GM19328 (cell line): ENCODE results near the gene CLEC2A.
"Not testable (repeated sequence)": the region's sequence is repeated elsewhere in the genome, so short reads cannot be mapped to it uniquely, and the experiment has no call there.

Experiments
- ATAC-seq: cut with Tn5 transposase; IDR thresholded peaks from one replicate; pipeline ENCODE4 v1.9.1; 2021; ENCODE audit warnings: mild to moderate bottlenecking, moderate library complexity; ENCODE audit not compliant: unreplicated experiment

The CLEC2A gene, protein sequence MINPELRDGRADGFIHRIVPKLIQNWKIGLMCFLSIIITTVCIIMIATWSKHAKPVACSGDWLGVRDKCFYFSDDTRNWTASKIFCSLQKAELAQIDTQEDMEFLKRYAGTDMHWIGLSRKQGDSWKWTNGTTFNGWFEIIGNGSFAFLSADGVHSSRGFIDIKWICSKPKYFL

DNA sequence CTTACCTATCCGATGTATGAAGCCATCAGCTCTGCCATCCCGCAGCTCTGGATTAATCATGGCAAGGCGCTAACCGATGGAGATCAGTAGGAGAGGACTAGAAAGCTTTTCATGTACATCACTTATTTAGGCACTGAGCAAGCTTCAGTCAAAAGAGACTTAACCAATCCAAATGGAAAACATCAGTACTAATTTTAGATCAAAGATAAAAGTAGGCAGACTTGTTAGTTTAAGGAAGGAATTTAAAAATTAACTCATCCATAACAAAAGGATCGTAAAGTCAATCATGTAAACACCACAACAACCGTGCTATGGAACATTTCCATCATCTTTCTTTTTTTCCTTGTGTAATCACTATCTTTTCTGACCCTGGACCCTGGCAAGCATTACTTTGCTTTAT lies at the start of gene CLEC2A:
Gene CLEC2A (minus strand): TSS at position 101 of the 400 bp plus-strand sequence. CDS start 41 bp downstream, at position 60.
- ATAC-seq: no peak

DNA sequence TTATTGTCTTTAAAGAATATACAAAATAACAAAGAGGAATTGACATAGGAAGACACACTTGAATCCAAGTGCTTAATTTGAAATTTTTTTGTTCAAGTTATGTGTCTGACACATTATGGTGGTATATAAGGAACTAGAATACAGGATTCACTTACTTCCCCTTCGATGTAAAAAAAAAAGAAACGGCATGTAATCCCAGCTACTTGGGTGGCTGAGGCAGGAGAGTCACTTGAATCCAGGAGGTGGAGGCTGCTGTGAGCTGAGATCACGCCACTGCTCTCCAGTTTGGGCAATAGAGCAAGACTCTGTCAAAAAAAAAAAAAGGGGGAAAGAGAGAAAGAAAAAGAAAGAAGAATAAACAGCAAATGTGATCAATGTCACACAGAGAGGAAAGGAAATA lies 48.0 kb upstream of the CLEC2A start:
- no peak for ATAC-seq

DNA sequence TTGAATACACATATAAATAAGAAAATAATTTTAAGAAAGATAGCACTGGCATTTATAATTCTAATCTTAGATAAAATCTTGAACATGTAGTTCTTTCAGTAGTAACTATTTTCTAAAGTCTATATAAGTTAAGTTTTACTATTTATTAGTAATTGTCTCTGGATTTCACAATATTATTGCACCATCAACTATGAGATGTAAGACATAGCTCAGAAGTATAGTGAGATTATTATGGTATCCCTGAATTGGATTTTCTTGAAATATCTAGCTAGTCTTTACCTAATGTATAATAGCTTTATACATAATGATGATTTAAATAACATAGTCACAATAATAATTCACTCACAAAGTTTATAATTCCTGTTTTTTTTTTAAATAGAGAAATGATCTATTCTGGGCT lies 45.7 kb upstream of the CLEC2A start:
- no peak for ATAC-seq

DNA sequence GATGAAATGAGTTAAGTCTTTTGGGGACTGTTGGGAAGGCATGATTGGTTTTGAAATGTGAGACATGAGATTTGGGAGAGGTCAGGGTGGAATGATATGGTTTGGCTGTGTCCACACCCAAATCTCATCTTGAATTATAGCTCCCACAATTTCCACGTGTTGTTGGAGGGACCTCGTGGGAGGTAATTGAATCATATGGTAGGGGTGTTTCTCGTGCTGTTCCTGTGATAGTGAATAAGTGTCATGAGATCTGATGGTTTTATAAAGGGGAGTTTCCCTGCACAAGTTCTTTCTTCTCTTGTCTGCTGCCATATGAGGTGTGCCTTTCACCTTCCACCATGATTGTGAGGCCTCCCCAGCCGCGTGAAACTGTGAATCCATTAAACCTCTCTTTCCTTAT lies 44.5 kb upstream of the CLEC2A start:
- ATAC-seq: not testable (repeated sequence)

DNA sequence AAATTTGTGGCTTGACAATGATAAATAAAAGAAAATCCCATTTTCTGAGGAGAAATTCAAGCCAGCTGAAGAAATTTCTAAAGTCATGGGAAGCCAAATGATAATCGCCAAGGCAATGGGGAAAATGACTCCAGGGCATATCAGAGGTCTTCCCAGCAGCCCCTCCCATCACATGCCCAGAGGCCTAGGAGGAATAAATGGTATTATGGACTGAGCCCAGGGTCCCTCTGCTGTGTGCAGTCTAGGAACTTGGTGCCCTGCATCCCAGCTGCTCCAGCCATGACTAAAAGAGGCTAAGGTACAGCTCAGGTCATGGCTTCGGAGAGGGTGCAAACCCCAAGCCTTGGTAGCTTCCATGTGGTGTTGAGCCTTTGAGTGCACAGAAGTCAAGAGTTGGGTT lies 43.4 kb upstream of the CLEC2A start:
- no peak for ATAC-seq

DNA sequence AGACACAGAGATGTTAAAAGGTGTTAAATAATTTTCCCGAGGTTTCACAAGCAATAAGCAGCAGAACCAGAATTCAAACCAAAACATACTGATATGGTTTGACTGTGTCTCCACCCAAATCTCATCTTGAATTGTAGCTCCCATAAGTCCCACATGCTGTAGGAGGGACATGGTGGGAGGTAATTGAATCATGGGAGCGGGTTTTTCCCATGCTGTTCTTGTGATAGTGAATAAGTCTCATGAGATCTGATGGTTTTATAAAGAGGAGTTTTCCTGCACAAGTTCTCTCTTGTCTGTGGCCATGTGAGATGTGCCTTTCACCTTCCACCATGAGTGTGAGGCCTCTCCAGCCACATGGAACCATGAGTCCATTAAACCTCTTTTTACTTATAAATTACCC lies 42.6 kb upstream of the CLEC2A start:
- not testable (repeated sequence) for ATAC-seq

DNA sequence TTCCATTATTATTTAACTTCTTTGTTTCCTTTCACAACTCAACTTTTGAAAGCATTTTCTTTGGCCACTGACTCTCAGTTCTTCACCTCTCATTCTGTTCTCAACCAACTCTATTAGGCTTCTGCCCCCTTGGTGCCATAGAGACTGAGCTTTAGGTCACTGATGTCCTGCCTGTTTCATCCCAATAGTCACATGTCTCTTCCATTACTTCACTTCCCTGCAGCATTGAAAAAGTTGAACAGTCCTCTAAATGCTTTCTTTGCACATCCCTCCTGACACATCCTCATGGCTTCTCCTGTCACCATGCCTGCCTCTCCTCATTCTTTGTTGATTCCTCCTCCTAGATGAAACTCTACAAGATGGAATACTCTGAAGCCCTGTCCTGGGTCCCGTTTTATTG lies 41.8 kb upstream of the CLEC2A start:
- no peak for ATAC-seq

DNA sequence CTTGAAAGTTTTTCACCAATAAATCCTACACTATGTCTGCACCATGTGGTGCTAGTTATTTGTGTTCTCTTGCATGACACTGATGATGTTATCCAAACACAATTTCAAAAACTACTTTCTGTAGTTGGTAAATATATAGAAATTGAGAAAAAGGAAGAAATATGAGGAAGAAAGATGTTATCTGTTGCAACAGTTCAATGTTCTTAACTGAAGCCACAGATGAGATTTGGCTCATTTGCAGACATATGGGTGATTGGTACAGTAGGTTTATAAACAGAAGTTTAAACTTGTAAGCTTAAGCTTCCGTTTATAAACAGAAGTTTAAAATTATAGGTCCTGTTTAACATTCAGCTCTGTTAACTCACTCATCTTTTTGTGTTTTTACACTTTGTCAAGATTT lies 39.0 kb upstream of the CLEC2A start, which contains the start of gene CLEC12A:
Gene CLEC12A (plus strand): TSS at position 229 of the 400 bp plus-strand sequence. CDS start 188 bp downstream, outside the sequence.
- ATAC-seq: no peak

DNA sequence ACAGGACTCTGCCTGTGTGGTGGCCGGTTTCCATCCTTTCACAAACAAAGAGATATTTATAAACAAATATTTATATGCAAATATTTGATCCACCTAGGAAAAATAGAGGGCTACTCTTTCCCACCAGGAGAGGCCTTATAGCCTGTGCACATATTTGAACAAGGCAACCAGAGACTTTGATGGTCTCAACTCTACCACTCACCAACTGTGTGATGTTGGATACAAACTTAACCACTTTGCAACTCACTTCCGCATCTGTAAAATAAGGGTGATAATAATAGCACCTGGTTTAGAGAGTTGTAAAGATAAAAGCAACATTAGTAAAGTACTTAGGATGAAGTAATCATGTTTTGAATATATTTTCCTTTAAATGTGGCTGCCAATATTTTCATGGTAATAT lies 37.5 kb upstream of the CLEC2A start:
- ATAC-seq: no peak

DNA sequence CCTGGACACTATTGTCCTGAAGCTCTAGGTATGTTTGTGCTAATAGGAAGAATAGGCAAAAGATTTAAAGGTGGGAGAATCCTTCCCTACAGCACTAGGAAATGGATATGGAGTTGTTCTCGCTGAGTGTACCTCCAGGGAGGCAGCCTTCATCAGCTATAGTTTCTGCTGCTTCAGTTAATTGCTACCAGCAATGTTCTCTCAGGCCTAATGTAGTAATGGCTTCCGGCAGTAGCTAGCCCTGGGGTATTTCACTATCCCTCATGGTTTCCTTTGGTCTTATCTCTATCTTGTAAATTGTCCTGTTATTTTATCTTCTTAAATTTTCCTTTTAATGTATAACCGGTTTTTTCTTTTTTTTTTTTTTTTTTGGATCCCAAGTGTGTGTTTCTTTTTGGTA lies 29.7 kb upstream of the CLEC2A start:
- no peak for ATAC-seq

DNA sequence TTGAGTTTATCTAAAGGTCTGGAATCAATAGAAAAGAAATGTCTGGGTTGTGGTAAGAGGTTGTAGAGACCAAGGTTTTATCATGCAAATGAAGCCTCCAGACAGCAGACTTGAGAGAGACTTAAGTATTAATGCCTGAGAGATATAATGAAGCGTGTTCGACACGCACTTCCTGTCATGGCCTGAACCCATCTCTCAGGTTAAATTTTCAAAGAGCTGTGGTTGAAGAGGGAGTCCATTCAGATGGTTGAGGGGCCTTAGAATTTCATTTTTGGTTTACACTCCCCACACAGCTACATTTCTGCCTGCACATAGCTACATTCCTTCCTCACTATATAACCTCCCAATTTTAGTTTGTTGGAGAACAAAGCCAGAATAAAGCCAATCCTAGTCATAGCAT lies 28.9 kb upstream of the CLEC2A start:
- ATAC-seq: no peak

DNA sequence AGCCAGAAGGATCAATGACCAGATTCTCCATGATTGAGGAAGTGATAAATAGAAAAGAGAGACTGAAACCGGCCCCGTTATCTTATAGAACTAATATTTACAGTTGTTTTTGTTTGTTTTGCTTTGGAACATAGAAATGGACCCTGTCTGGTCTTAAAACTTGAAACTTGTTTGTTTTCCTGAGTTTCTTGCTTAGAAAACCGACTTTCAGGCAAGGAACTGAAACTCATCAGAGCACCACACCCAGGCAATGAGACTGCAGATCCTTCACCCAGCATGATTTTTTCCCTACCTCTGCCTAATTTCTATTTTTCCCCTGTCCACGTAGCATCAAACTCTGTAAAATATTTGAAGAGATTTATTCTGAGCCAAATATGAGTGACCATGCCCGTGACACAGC lies 28.4 kb upstream of the CLEC2A start:
- no peak for ATAC-seq

DNA sequence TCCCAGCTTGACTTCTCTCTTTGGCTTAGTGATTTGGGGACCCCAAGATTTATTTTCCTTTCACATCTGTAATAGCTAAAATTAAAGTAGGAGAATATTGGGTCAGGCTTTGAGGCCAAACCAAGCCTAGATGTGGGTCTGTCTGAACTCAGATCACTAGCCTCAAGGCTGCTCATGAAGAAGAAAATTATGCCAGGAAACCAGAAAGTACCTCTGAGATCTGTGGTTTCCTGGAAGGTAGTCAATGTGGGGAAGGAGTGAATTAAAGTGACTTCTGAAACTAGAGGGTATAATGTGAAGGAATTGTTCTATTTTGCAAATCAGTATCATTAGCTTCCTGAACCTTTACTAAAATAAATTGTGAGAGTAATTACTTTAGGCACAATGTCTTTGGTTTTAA lies 25.7 kb upstream of the CLEC2A start:
- ATAC-seq: no peak

DNA sequence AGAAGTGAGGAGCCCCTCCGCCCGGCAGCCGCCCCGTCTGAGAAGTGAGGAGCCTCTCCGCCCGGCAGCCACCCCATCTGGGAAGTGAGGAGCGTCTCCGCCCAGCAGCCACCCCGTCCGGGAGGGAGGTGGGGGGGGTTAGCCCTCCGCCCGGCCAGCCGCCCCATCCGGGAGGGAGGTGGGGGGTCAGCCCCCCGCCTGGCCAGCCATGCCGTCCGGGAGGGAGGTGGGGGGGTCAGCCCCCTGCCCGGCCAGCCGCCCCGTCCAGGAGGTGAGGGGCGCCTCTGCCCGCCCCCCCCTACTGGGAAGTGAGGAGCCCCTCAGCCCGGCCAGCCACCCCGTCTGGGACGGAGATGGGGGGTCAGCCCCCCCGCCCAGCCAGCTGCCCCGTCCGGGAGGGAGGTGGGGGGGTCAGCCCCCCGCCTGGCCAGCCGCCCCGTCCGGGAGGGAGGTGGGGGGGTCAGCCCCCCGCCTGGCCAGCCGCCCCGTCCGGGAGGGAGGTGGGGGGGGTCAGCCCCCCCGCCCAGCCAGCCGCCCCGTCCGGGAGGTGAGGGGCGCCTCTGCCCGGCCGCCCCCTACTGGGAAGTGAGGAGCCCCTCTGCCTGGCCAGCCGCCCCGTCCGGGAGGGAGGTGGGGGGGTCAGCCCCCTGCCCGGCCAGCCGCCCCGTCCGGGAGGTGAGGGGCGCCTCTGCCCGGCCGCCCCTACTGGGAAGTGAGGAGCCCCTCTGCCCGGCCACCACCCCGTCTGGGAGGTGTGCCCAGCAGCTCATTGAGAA lies 21.0 kb upstream of the CLEC2A start:
- not testable (repeated sequence) for ATAC-seq

DNA sequence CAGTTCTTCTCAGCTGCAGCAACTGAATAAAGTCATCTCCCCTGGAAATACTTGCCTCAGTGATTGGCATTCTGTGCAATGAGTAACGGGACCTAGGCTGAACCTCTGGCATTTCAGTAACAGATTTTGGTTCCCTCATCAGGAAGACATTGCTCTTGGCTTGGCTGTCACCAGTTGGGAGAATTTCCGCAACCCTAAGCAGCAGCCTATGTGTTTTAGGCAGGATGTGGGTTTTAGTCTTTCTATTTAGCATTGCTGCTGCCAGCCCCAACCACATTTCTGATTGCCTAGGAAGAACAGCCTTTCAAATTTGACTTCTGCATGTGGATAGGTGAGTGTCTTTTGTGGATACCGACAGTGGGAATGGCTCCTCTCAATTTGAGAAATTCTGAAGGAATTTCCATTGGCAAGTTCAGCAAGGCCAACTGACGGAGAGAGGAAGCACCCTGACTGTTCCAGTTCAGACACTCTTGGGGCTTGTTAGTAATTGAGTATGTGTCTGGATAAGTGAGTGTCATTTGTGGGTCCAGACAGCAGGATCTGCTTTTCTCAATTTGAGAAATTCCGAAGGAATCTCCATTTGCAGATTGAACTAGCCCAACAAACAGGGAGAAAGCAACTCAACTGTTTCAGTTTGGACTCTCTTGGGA lies 19.0 kb upstream of the CLEC2A start:
- no peak for ATAC-seq

DNA sequence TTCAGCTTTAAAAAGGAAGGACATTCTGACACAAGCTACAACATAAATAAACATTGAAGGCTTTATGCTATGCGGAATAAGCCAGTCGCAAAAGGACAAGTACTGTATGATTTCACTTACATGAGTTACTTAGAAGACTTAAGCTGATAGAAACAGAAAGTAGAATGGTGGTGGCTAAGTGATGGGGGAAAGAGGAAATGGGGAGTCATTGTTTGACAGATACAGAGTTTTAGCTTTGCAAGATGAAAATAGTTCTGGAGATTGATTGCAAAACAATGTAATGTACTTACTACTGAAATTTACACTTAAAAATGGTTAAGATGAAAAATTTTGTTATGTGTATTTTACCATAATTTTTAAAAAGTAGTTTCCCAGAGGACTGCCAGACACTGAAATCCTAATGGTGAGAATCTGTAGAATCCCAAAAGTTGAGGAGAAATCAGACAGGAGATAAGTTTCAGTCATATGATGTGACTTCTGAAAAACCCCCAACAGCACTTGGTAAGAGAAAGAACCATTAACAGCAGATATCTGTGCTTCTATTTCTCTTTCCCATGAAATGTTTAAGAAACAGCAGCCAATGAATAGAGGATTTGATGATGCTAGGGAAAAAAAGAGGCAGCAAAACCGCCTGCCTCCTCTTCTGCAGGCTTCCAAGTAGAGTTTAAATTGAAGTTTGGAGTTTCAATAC lies 16.6 kb upstream of the CLEC2A start:
- ATAC-seq: peak; percentile 94

DNA sequence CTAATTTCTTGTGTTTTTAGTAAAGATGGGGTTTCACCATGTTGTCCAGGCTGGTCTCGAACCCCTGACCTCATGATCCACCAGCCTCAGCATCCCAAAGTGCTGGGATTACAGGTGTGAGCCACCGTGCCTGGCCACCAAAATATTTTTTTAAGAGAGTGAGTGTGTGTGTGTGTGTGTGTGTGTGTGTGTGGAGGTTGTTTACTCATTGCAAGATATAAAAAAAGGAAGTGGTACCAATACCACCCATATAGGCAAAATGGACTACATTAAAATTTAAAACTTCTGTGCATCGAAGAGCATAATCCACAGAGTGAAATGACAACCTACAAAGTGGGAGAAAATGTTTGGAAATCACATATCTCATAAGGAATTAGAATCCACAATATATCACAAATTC lies 15.5 kb upstream of the CLEC2A start:
- ATAC-seq: no peak

DNA sequence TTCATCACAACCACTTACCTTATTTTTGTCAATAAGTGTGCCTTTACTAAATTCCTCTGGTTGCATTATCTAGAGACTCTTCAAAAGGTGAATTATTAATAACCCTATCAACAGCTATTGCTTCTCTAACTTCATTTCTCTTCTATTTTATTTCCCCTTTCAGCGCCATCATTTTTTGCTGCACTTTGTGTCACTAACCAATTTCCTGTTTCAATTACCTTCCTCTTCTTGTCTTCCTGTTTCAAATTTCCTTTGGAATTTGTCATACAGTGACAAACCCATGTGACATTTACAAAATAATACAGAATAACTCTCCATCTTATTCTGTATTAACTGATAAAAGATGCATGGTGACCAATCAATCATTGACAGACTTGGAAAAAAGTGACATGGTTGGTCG lies 12.2 kb upstream of the CLEC2A start:
- ATAC-seq: no peak

DNA sequence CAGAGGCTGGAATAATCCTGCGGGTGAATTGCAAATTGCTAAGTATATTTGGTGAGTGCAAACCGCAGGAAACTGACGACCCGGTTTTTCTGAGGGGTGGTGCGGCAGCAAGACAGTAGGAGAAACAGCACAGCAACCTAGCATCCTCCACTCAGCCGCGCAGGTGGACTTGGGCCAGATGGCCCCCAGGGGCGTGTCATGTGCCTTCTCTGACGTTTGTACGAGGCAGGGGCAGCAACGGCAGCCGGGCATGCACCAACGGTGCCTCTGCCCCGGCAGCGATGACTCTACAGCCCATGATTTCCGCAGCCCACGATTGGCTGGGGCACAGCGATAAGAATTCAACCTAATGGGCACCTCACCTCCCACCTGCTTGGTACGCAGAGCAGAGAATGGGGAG lies 11.1 kb upstream of the CLEC2A start:
- no peak for ATAC-seq

DNA sequence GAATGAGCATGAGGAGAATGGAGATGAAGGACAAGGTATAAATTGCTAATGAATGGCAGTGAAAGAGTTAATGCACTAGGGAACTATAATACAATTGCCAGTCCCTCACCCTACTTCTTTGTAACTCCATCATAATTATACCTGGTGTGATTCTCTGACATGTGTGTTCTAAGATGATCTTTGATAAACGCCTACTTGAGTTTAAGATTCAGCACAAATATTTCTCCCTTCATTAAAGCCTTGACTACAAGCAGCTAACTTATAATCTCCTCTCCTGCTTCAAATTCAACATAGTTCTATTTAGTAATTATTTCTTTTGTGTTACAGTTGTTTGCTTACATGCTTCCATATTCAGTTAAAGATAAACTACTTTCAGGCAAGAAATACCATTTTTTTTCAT lies 9.7 kb upstream of the CLEC2A start:
- no peak for ATAC-seq

DNA sequence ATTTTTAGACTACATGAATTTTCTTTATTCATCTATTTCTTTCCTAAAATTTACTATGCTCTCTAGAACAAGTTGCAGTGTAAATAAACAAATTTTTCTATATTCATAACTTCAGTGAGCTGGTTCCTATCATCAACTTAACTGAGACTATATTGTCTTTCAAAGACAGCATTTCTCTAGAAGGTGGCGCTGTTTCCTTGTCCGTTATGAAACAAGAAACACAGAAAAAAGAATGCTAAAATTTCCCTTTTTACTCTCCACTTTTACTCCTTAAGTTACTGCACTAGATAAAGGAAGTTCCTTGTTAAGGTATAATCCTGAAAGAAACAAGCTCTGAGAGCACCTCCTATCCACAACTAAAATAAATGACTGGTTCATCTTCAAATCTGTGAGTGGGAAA lies 8.2 kb upstream of the CLEC2A start:
- ATAC-seq: no peak

DNA sequence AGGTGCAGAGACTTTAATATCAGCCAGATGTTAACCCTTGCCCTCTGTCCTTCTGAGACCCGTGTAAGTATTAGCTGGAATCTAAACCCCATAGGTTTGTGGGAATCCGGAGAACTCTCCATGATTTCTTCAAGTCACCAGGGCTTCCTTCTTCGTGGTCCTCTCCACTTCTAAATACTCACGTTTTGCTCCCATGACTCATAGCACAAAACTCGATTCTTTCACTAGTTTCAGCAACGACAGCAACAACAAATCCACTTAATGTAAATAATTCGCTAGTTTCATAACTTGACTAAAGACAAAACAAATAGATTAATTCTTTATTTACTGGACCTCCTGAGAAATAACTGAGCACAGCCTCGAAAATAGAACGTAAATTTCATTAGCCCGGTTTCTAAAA lies 4.4 kb upstream of the CLEC2A start:
- no peak for ATAC-seq
